Psoas muscle (tissue), 8 donors: ENCODE results near the gene DGCR8. TPM values are rescaled to one million over a fixed set of nuclear protein-coding genes. Genes with fewer than 3 reads are reported as not detected.
A peak's percentile ranks its signal among the peaks of the same experiment; 100 is the strongest.
"Not testable (repeated sequence)": the region's sequence is repeated elsewhere in the genome, so short reads cannot be mapped to it uniquely, and the experiment has no call there.

ENCODE experiments used
- ATAC-seq, 4 donors: fragments of 200-7000 bp; cut with Tn5 transposase; one replicate each; pipeline ENCODE4 v1.9.1; 2020; ENCODE audit warnings: moderate library complexity in 3 of 4, mild to moderate bottlenecking in 2 of 4
- DNase-seq, 2 donors: peaks; one replicate each; pipeline ENCODE4 v3.0.0-alpha.2; 2020
- H3K27ac ChIP-seq: fragments of 200-600 bp; one replicate; pipeline ENCODE4 v1.8.0; 2022
- H3K27me3 ChIP-seq, 3 donors: fragments of 200-600 bp in 1 of 3; one replicate each; pipeline versions ENCODE4 v1.6.1 to v1.8.0; 2013 to 2022; ENCODE audit warnings: low read length in 2 of 3, mild to moderate bottlenecking in 2 of 3, moderate library complexity in 1 of 3; ENCODE audit not compliant: insufficient read depth in 3 of 3
- H3K36me3 ChIP-seq, 2 donors: fragments of 200-600 bp in 1 of 2; one replicate each; pipeline versions ENCODE4 v1.6.1 to v1.8.0; 2013 to 2022; ENCODE audit warnings: low read depth in 1 of 2, mild to moderate bottlenecking in 1 of 2, moderate library complexity in 1 of 2; ENCODE audit not compliant: insufficient read depth in 1 of 2
- H3K4me1 ChIP-seq: fragments of 200-600 bp; one replicate; pipeline ENCODE4 v1.8.0; 2022
- H3K4me3 ChIP-seq: fragments of 200-600 bp; one replicate; pipeline ENCODE4 v1.8.0; 2022; ENCODE audit warnings: mild to moderate bottlenecking
- H3K9me3 ChIP-seq: fragments of 200-600 bp; one replicate; pipeline ENCODE4 v1.8.0; 2022
- CTCF ChIP-seq: fragments of 200-600 bp; IDR thresholded peaks from one replicate; pipeline ENCODE4 v1.8.0; 2022; ENCODE audit warnings: antibody characterized with exemption
- WGBS, 3 donors: extraction: QIAGEN DNeasy Blood & Tissue Kit; methylation state at CpG; one replicate each; pipeline versions ENCODE4 v1.1.6 to v1.1.7; 2013; 5-methylcytosine and 5-hydroxymethylcytosine counted together
- intact Hi-C, 2 donors: fragments of 100-400 bp; cut with DNase I; formaldehyde crosslinking; loops; one replicate each; pipeline versions ENCODE4 v1.11.0 to v1.14.2; 2022
- polyA plus RNA-seq, 3 donors: library from polyadenylated mRNA; stranded (reverse); fragments of 200-250 nt; gene quantifications; one replicate each; pipeline ENCODE4 v1.2.3, GENCODE V29; 2013
- total RNA-seq, 4 donors: library from RNA; stranded (reverse); fragmentation: NEBNext Ultra II Directional in 2 of 4; extraction: Animal tissue kit (Norgen Biotek cat#: 25700) in 2 of 4; gene quantifications; one replicate each; pipeline versions ENCODE4 v1.2.1 to v1.2.4, GENCODE V29; 2021 to 2023
- donor health status: healthy with polysubstance abuse.
- donor health status: DM: no; HTN: no; CAD: no; lungs with moderate emphysema.
- donor health status: Bipolar disorder and iron deficiency.
- donor health status: healthy.
- donor health status: DM: yes; HTN: yes; CAD: no.
- donor health status: DM: no; HTN: no; CAD: no.
- donor health status: DM: no; HTN: no; CAD: no.
- donor health status: DM: yes; HTN: yes; CAD: no.

Gene DGCR8
- total and polyA plus RNA-seq, 7 donors = 10.5 to 21.5 (median 15.3) TPM

DNA sequence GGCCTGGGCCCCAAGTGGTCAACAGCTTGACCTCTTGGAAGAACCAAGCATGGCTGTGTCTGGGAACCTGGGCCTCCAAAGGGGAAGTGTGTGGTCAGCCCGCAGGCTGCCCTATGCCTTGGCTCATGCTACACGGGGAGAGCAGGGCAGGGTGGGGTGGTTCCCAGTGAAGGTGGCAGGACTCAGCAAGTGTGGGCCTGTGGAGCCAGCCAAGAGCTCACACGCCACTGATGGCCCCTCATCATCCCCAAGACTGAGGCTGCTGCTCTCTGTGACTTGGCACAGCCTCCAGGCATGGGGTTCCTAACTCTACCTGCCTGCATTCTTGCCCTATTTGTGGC lies 15.9 kb upstream of the DGCR8 start:
- Histone ChIP-seq H3K4me1 (peaks cover 10% of the 10 kb centered on the region), H3K4me3 (no peak overlapping the region), H3K27ac (peak overlapping the region; percentile 77), H3K27me3 (no peaks in the 10 kb centered on the region), H3K9me3 (no peaks in the 10 kb centered on the region), H3K36me3 (peaks cover 0 to 44% of the 10 kb centered on the region in 2 donors)
- intact Hi-C loops = no loop called here
- no peak for TF ChIP-seq CTCF
- 76 to 97% (median 80%) methylated on average over 3 of the region's 3 CpGs for WGBS, 3 donors
- ATAC-seq (peak in 3 of 4 donors; percentile 3 to 15 (median 7)), DNase-seq (no peak)

- DNase-seq (no peak), ATAC-seq (no peak)
- intact Hi-C loops = no loop called here
- H3K27me3 ChIP-seq = no peaks in the 10 kb centered on the region
- H3K4me3 ChIP-seq = no peak overlapping the region
- no peak for TF ChIP-seq CTCF
- H3K9me3 ChIP-seq = no peaks in the 10 kb centered on the region
- 88 to 94% (median 90%) methylated on average over 18 of the region's 18 CpGs for WGBS, 3 donors
- peak overlapping the region; percentile 77 for H3K27ac ChIP-seq
- peaks cover 10% of the 10 kb centered on the region for H3K4me1 ChIP-seq
- H3K36me3 ChIP-seq = peaks cover 0 to 41% of the 10 kb centered on the region in 2 donors
Observed at GRCh38 chr22:20064545-20065262, 15.3 kb upstream of the DGCR8 start.

GRCh38 chr22:20065896-20066616 lies 14.0 kb upstream of the DGCR8 start:
- intact Hi-C loops = no loop called here
- peaks cover 0 to 37% of the 10 kb centered on the region in 2 donors for H3K36me3 ChIP-seq
- no peak overlapping the region for H3K27ac ChIP-seq
- ATAC-seq (no peak), DNase-seq (no peak)
- no peaks in the 10 kb centered on the region for H3K27me3 ChIP-seq
- H3K9me3 ChIP-seq = no peaks in the 10 kb centered on the region
- H3K4me3 ChIP-seq = no peak overlapping the region
- 88 to 89% (median 89%) methylated on average over 14 of the region's 14 CpGs for WGBS, 3 donors
- peaks cover 10% of the 10 kb centered on the region for H3K4me1 ChIP-seq
- no peak for TF ChIP-seq CTCF

DNA sequence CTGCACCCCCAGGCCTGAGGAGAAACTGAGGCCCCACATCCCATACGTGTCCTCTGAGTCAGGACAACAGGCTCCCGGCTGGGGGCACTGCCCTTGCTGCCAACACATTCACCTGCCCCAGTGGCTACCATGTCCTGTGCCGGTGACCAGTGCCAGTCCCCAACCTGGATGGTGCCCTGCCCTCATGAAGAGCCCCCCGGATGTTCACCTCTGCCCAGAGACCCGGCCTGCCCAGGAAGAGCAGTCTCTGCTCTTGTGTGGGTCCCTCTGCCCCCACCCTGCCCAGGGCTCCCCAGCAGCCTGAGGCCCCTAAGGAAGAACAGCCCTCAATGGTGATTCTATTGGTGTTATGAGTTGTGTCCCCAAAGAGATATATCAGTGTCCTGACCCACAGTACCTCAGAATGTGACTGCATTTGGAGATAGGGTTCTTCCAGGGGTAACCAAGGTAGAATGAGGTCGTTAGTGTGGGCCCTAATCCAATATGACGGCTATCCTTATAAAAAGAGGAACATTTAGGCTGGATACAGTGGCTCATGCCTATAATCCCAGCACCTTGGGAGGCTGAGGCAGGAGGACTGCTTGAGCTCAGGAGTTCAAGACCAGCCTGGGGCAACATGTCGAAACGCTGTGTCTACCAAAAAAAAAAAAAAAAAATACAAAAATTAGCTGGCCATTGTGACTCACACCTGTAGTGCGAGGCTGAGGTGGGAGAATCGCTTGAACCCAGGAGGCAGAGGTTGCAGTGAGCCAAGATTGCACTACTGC lies 13.2 kb upstream of the DGCR8 start:
- intact Hi-C loops = no loop called here
- Histone ChIP-seq H3K9me3 (no peaks in the 10 kb centered on the region), H3K27ac (no peak overlapping the region), H3K4me3 (no peak overlapping the region), H3K36me3 (peaks cover 0 to 29% of the 10 kb centered on the region in 2 donors), H3K27me3 (no peaks in the 10 kb centered on the region), H3K4me1 (peaks cover 10% of the 10 kb centered on the region)
- 91 to 94% (median 93%) methylated on average over 11 of the region's 11 CpGs for WGBS, 3 donors
- DNase-seq = no peak
- ATAC-seq = no peak
- TF ChIP-seq CTCF = no peak

- Histone ChIP-seq H3K4me1 (peaks cover 10% of the 10 kb centered on the region), H3K36me3 (peaks cover 0 to 25% of the 10 kb centered on the region in 2 donors)
- intact Hi-C loops, H3K27me3 ChIP-seq, H3K27ac ChIP-seq, DNase-seq, H3K4me3 ChIP-seq, H3K9me3 ChIP-seq, ATAC-seq: not testable (repeated sequence)
- 93 to 98% (median 98%) methylated on average over 3 of the region's 3 CpGs for WGBS, 3 donors
Observed at GRCh38 chr22:20067384-20067682, 12.7 kb upstream of the DGCR8 start.
